RWPE1 (cell line): ENCODE data around the gene HRAS.
"Not testable (repeated sequence)": the region's sequence is repeated elsewhere in the genome, so short reads cannot be mapped to it uniquely, and the experiment has no call there.

Experiments used
- CTCF ChIA-PET: fragments of 350-600 bp; sonication (Branson Sonifier 250); formaldehyde crosslinking; extraction: SDS; loops from one replicate; lab custom pipeline; 2021; lab: Yijun Ruan, JAX
- POLR2A ChIA-PET: fragments of 400-600 bp; formaldehyde crosslinking; extraction: SDS; loops from one replicate; lab custom pipeline; 2020; ENCODE audit warnings: antibody characterized with exemption; ENCODE audit not compliant: low non-redundant PET; lab: Yijun Ruan, JAX
- DNase-seq: peaks from one replicate; pipeline ENCODE4 v3.0.0; 2012; ENCODE audit warnings: low spot score
- H3K27ac ChIP-seq: fragments of 450-650 bp; 2 replicates; pipeline ENCODE4 v1.5.1; 2017
- CTCF ChIP-seq: fragments of 450-650 bp; conservative IDR thresholded peaks from 2 replicates; pipeline ENCODE4 v1.5.1; 2017; ENCODE audit warnings: low read depth, mild to moderate bottlenecking

The HRAS gene

DNA sequence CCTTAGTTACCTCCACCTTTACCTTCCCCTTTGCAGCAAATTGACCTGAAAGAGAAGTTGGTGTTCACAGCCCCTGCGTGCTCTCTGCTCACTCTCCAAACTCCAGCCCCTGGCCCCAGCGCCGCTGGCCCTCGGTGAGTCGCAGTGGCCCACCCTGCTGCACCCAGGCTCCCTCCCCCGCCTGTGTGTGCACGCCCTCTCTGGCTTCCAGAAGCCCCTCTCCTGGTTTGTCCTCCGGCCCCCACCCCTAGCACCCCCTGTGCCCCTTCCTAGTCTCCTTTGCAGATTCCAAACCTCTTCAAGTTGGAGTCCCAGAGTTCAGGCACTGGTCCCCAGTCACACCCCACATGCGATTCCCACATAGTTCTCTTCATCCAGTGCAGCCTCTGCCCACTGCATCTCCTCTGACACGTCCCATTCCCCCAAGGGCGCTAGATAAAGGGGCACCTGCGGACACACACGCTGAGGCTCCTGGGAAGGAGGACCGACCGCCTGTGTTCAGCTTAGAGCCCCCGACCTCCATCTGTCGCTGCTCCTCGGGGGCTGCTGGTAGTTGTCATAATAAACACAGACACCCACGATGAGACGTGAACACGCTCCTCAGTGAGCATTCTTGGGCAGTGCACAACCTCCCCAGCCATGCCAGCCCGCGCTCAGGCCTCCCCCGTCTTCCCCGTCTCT, 39.4 kb upstream of the HRAS start:
- peak overlapping the region; percentile 94 for H3K27ac ChIP-seq
- POLR2A ChIA-PET = interaction anchor here (0.6 kb wide), 1 partner anchor 25 kb away, joined by 4 read pairs; no protein-coding TSS in a partner anchor
- CTCF ChIA-PET = no interaction called here
- DNase-seq = no peak
- no peak for TF ChIP-seq CTCF

- DNase-seq, POLR2A ChIA-PET, H3K27ac ChIP-seq, CTCF ChIA-PET: not testable (repeated sequence)
Measured at GRCh38 chr11:574031-574570, 38.7 kb upstream of the HRAS start.

DNA sequence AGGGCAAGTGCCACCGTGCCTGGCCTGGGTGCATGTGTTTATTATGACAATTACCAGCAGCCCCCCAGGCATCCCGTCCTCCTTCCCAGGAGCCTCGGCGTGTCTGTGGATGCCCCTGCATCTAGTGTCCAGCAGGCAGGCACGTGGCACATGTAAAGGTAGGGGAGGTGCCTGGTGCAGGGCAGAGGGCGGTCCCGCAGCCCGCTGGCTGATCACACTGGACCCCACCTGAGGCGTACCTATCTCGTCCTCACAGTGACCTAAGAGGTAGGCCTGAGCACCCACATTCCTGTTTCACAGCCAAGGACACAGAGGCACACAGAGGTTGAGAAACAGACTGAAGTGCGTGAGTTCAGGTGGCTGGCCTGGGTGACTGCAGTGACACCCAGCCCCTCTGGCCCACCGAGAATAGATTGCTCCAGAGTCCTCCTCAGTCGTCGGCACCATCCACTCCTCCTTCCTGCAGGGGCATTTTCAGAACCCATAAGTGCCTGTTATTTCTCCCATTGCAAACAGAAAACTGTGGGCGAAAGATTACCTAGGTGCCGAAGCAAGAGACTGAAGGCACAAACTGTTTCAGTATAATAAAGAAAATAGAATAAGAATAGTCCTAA, 37.9 kb upstream of the HRAS start:
- TF ChIP-seq CTCF = no peak
- POLR2A ChIA-PET = no interaction called here

GRCh38 chr11:571802-572185, 36.4 kb upstream of the HRAS start:
- ChIA-PET POLR2A (no interaction called here), CTCF (no interaction called here)
- no peak for TF ChIP-seq CTCF
- DNase-seq = no peak
- peak overlapping the region; percentile 44 for H3K27ac ChIP-seq

More for the DNA sequence above, 37.9 kb upstream of the HRAS start:
- CTCF ChIA-PET = no interaction called here
- no peak for DNase-seq
- peak overlapping the region; percentile 22; the same call in 1 of the 2 replicates for H3K27ac ChIP-seq

- no peak for TF ChIP-seq CTCF
- CTCF ChIA-PET = interaction anchor here (1.0 kb wide), 1 partner anchor 15 kb away, joined by 4 read pairs; no protein-coding TSS in a partner anchor
- no peak for DNase-seq
- H3K27ac ChIP-seq = peak overlapping the region; percentile 86
- POLR2A ChIA-PET = no interaction called here
Measured at GRCh38 chr11:569158-569885, 33.9 kb upstream of the HRAS start.

DNA sequence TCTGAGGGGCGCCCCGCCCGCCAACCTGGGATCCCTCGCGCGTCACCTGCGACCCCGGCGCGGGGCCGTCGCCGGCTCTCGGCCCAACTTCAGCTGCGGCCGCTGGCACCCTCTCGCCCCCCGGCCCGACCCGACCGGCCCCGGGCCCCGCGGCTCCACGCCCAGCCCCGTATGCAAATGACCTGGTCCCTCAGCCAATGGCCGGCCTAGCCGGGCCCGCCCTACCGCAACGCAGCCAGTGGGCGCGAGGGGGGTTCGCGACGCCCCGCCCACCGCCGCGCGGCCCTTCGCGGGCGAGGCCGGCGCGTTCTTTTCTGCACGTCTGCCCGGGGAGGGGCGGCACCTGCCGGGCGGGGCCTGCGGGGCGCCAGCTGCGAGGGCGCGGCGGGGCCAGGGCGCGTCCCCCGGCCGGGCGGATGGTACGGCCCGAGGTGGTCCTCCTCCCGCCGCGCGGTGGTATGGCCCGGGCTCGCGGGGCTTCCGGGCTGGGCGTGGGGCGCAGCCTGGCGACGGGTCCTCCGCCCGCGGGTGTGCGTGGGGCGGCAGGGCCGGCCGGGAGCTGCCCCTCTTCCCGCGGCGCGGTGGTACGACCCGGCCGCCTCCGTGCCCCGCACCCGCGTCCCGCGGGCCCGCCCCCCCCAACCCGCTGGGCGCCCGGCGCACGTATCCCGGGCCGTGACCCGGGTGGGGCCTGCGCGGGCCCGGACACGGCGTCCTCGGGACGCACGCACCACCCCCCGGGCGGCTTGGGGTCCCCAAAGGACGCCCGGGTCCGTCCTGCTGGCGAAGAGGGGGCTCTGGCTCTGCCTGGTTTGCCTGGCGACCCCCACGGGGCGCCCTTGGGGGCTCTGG, 33.2 kb upstream of the HRAS start:
- no peak for TF ChIP-seq CTCF
- ChIA-PET POLR2A (interaction anchor here (0.5 kb wide), 1 partner anchor 70 kb away, joined by 5 read pairs; no protein-coding TSS in a partner anchor), CTCF (interaction anchor here (1.0 kb wide), 1 partner anchor 14 kb away, joined by 4 read pairs; no protein-coding TSS in a partner anchor)
- H3K27ac ChIP-seq = peak overlapping the region; percentile 86
- DNase-seq = peak; percentile 93
